Fibroblast of skin of left biceps (primary cell): ENCODE measurements around the gene TET2.
A peak's percentile ranks its signal among the peaks of the same experiment; 100 is the strongest.

Experiments used
- DNase-seq, 2 experiments: peaks; one replicate each; pipeline ENCODE4 v3.0.0-alpha.2; 2013; ENCODE audit warnings: low read depth in 2 of 2

The TET2 gene

GRCh38 chr4:105234582-105234981, 87.9 kb downstream of the TET2 start:
- DNase-seq = no peak

- no peak for DNase-seq
Measured at GRCh38 chr4:105236202-105236915, 89.7 kb downstream of the TET2 start.

- no peak for DNase-seq
Measured at GRCh38 chr4:105236916-105237311, 90.2 kb downstream of the TET2 start.

GRCh38 chr4:105240037-105240436, 93.4 kb downstream of the TET2 start:
- DNase-seq = no peak

- DNase-seq = no peak
Measured at GRCh38 chr4:105241451-105241850, 94.8 kb downstream of the TET2 start.

GRCh38 chr4:105243446-105243845, 96.8 kb downstream of the TET2 start:
- no peak for DNase-seq

GRCh38 chr4:105246712-105247111, 100.0 kb downstream of the TET2 start:
- peak; percentile 66 to 68 for DNase-seq

GRCh38 chr4:105248613-105249012, 101.9 kb downstream of the TET2 start:
- DNase-seq = no peak

- no peak for DNase-seq
Measured at GRCh38 chr4:105257817-105258495, 111.3 kb downstream of the TET2 start.

- DNase-seq = no peak
Measured at GRCh38 chr4:105265689-105266088, 119.0 kb downstream of the TET2 start.

GRCh38 chr4:105267280-105267679, 120.6 kb downstream of the TET2 start:
- DNase-seq = no peak

- no peak for DNase-seq
Measured at GRCh38 chr4:105272002-105272401, 125.3 kb downstream of the TET2 start.

GRCh38 chr4:105273230-105273629, 126.6 kb downstream of the TET2 start:
- no peak for DNase-seq

GRCh38 chr4:105274090-105274489, 127.4 kb downstream of the TET2 start:
- no peak for DNase-seq

- no peak for DNase-seq
Measured at GRCh38 chr4:105274504-105274903, 127.8 kb downstream of the TET2 start.

- DNase-seq = no peak
Measured at GRCh38 chr4:105276361-105277104, 129.9 kb downstream of the TET2 start.

GRCh38 chr4:105277702-105278101, 131.0 kb downstream of the TET2 start:
- no peak for DNase-seq

GRCh38 chr4:105279314-105279713, 132.6 kb downstream of the TET2 start:
- no peak for DNase-seq

GRCh38 chr4:105280338-105281123, 133.9 kb downstream of the TET2 start:
- DNase-seq = peak; percentile 94

GRCh38 chr4:105281124-105281415, 134.4 kb downstream of the TET2 start:
- no peak for DNase-seq

GRCh38 chr4:105282489-105282888, 135.8 kb downstream of the TET2 start:
- DNase-seq = no peak

GRCh38 chr4:105283501-105283900, 136.8 kb downstream of the TET2 start:
- no peak for DNase-seq
